HG03095 (cell line): ENCODE measurements around the gene NPLOC4.
"Not testable (repeated sequence)": the region's sequence is repeated elsewhere in the genome, so short reads cannot be mapped to it uniquely, and the experiment has no call there.

Source experiments
- ATAC-seq: cut with Tn5 transposase; IDR thresholded peaks from one replicate; pipeline ENCODE4 v1.9.1; 2021; ENCODE audit warnings: moderate library complexity; ENCODE audit not compliant: unreplicated experiment

The NPLOC4 gene

DNA sequence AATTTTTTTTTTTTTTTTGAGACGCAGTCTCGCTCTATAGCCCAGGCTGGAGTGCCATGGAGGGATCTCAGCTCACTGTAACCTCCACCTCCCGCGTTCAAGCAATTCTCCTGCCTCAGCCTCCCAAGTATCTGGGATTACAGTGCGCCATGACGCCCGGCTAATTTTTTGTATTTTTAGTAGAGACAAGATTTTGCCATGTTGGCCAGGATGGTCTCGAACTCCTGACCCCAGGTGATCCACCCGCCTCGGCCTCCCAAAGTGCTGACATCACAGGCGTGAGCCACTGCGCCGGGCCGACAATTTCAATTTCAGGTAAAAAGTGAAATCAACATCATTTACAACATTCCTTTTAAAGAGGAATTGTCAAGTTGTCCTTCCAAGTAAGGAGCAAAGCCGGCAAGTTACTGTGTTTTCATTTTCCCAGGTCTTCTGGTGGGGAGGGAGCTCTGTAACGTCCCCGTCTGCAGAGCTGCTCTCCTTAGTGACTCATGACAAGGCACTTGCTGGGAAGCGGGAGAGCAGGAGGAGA lies 873 bp downstream of the NPLOC4 start:
- ATAC-seq = peak; percentile 12

DNA sequence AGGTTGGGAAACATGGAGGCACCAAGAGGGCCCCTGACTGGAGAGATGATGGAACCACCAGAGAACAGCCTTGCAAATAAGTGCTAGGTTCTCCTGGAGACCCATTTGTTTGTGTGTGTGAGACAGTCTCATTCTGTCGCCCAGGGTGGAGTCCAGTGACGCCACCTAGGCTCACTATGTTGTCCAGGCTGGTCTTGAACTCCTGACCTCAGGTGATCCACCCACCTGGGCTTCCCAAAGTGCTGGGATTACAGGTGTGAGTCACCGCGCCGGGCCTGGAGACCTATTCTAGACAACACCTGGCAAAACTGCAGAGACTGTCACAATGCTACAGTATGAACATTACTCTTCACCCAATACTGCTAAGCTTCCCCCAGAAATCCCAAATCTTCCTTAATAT lies 1.5 kb downstream of the NPLOC4 start:
- no peak for ATAC-seq

DNA sequence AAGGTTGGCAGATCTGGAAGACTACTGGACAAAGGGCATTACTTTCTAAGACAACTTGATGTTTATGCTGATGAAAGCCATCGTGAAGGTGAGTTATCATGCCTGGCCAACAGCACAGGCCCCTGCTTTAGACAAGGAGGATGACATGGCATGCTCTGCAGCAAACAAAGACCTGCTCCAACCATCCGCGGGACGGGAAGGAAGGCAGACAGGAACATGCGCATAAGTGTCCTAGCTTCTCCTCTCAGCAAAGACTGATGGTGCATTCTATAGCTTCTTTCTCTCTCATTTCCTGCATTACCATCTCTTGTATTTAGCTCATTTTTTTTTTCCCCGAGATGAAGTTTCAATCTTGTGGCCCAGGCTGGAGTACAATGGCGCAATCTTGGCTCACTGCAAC lies 5.4 kb downstream of the NPLOC4 start:
- no peak for ATAC-seq

DNA sequence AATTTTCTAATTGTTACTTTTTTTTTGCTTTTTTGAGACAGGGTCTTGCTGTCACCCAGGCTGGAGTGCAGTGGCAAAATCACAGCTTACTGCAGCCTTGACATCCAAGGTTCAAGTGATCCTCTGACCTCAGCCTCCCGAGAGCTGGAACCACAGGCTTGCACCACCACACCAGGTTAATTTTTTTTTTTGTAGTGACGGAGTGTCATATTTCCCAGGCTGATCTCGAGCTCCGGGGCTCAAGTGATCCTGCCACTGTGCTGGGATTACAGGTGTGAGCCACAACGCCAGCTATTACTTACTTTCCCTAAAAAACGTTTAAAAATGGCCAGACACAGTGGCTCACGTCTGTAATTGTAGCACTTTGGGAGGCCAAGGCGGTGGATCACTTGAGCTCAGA lies 6.6 kb downstream of the NPLOC4 start:
- no peak for ATAC-seq

DNA sequence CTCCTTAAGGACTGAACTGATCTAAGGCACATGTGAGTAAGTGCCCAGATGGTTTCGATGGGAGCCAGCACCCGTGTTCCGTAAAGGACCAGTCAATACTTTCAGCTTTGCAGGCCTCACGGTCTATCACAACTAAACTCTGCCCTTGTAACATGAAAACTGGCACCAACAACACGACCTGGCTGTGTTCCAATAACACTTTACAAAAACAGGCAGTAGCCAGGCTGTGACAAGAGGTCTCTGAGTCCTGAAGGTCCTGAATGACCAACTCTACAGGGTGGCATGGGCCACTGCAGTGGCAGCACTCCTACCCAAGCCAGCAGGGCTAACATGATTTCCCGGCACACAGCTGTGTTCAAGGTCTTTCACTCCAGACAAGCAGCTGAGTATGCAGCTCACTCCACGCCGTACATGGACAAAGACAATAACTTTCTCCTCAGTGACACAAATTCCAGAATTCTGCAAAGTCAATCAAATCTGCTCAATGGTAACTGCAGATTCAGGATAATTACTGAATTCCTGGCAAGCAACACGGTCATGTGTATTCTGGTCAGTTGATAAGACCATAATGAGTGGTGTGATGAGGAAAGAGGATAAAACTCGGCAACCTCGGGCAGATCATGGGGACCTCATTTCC lies 15.3 kb downstream of the NPLOC4 start:
- ATAC-seq = no peak

DNA sequence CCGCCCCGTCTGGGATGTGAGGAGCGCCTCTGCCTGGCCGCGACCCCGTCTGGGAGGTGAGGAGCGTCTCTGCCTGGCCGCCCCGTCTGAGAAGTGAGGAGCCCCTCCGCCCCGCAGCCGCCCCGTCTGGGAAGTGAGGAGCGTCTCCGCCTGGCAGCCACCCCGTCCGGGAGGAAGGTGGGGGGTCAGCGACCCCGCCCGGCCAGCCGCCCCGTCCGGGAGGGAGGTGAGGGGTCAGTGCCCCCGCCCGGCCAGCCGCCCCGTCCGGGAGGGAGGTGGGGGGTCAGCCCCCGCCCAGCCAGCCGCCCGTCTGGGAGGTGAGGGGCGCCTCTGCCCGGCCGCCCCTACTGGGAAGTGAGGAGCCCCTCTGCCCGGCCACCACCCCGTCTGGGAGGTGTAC lies 18.6 kb downstream of the NPLOC4 start:
- ATAC-seq = not testable (repeated sequence)

DNA sequence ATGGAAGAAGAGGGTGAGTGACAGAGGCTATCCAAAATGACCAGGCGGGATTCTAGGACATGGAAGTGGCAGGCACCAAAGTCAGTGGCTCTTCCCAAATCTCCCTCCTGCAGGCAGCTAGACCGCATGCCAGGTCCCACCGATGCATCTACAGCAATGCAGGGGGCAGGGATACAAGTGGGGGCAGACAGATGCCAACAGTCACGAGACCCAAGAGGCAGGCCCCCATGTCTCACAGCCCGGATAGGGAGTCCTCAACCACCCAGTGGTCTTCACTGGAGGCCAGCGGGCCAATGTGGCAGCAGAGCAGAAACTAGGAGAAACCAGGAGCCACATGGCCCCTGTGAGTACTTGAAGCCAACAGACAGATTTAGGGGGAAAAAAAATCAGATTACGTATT lies 20.0 kb downstream of the NPLOC4 start:
- ATAC-seq = no peak

DNA sequence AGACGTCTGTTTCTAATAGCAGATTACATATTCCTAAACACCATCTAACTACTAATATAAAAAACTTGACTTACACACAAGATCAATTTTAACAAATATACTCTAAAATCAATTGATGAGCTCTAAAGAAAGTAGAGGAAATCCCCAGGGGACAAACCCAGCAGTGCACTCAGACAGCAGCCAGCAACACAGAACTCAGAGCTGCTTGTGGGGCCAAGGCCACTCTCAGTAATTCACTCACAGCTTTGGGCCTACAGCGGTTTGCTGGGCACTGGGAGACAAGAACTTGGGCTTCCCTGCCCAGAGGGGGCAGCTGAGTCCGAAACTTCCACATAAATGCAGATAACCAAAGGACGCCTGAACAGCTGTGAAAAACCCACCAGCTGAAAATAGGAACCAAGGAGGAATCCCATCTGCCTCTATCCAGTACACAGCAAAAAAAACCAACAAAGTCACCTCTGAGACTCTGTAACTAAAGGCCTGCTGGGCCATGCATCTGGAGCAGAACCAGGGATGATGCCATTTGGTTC lies 21.4 kb downstream of the NPLOC4 start:
- no peak for ATAC-seq

DNA sequence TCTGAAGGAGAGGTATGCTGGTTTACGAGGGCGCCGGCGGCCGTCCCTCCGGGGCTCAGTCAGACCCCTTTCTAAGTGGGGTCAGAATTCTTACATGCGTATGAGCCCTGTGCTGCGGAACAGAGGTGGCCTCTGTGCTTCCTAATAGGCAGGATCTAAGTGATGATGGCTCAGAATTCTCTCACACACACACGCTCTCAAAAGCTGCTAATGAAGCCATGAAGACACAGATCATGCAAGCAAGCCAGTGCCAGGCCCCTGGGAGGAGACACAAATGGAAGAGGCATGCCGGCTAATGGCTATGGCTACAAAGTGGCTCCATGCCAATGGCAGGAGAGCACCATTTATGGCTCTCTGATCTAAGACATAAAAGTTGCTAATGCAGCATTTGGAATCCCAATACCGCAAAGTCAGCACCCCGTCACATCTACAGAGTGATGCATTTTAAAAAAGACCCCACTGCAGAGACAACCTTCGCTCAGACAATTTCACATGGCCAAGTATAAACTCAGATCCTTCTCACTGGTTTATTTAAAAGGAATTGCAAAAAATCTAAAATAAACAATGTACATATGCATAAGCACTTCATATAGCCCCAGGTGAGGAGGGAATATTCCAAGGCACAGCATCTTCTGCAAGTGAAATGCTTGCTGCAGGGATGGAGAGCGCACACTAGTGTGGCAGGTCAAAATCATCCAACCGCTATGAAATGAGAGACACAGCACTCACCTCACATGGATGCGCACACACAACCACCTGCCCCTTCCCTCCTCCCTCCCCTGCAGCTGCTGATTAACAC lies 24.5 kb downstream of the NPLOC4 start:
- ATAC-seq = no peak

DNA sequence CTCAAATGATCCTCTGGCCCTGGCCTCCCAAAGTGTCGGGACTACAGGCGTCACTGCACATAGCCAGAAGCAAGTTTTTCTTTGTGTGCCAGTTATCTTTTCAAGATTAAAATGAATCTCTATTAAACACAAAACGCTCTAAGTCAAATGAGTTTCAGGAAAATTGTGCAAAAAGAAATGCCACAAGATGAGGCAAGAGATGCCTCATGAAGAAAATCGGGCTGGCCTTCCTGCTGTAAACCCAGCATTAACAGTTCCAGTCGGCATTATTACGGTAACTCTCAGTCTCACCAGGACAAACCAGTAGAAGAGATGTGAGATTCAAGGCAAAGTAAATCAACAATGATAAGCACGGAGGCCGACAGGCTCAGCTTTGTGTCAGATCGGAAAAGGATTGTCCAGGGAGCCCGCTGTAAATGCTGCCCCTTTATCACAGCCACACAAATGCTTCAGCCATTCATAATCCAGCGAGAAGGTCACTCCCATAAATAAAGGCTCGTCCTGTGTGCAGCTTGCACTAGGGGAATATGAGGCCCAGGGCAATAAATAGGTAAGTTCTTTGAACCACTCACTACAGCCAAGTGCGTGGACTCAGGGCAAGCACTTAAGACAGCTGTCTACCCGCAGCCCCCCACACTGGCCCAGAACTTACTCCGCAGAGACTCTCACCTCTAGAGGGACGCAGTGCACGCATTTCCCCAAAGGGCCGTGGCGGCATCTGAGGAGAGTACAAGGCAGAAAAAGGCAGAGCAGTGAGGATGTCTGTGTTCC lies 27.2 kb downstream of the NPLOC4 start:
- ATAC-seq = no peak

DNA sequence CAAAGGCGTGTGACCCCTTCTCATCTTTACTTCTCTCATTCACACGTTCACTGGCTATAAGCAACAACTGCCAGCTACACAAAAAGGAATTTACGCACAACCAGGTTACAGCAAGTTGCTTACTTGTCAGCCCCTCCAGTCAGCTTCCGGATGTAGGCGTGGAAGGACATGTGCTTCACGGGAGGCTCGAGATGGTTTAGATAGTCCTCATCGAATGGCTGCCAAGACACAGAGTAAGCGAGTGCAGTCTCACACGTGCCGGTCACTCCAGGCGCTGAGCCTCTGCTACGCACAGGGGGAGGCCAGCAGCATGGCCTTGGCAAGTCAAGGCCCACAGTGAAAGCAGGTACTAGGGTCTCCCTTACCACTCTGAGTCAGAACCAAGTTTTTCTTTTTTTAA lies 28.3 kb downstream of the NPLOC4 start:
- ATAC-seq = no peak

DNA sequence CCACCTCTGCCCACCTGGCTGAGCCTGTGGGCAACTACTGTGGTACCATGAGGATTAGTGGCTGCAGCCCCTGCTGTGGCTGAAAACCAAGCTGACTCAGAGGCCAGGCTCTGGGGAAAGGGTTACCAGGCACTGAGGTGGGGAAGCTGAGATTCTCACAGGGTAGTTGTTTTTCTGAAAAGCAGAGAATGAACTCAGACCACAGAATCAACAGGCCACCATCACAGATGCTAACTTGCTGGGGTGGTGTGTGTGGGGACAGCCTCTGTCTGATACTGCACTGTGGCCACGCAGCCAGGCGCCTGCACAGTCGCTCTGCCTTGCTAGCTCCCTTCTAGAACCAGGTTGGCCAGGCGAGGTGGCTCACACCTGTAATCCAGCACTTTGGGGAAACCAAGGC lies 28.8 kb downstream of the NPLOC4 start:
- ATAC-seq = no peak

DNA sequence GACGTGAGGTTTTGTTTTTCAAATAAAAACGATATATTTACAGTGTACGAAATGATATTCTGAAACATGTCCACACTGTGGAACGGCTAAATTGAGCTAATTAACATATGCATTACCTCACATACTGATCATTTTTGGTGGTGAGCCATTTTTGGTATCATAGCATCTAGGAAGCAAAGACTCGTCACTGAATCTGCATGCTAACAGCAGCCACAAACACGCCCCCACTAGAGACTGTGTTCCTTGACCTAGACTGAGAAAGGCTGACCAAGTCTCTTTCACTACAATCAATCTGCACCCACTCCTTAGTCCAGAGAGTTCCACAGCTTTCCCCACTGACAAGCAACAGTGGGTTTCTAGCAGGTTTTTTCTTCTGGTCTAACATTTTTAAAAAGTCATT lies 29.5 kb downstream of the NPLOC4 start:
- no peak for ATAC-seq

DNA sequence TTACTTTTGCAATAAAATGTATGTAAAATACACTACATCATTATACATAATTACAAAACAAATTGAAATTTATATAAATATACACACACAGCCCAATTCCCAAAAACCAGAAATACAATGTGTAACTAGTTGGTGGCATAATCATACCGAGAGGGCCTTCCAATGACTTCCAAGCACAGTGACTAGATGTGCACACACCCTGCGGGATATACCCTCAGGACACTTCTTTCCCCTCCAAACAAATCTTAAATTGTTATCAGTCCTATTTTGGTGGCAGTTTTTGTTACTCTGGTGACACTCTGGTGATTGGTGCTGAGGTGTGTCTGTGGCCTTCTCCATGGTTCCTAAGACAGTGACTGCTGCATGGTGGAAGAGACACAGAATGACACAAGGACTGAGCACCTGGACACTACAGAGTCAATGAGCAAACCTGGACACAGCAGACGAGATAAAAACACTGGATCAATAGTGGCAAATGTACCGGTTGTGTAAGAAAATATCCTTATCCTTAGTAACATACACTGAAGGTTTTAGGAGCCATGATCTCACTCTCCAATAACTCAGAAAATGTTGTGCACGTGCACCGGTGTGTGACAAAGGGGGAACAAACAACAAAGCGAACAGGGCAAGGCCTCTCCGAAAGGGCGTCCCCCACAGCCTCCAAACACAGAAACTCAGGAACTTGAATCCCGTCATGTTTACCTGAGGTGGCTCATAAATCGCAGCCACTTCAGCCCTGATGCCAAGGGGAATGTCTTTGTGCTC lies 32.9 kb downstream of the NPLOC4 start:
- ATAC-seq = no peak

DNA sequence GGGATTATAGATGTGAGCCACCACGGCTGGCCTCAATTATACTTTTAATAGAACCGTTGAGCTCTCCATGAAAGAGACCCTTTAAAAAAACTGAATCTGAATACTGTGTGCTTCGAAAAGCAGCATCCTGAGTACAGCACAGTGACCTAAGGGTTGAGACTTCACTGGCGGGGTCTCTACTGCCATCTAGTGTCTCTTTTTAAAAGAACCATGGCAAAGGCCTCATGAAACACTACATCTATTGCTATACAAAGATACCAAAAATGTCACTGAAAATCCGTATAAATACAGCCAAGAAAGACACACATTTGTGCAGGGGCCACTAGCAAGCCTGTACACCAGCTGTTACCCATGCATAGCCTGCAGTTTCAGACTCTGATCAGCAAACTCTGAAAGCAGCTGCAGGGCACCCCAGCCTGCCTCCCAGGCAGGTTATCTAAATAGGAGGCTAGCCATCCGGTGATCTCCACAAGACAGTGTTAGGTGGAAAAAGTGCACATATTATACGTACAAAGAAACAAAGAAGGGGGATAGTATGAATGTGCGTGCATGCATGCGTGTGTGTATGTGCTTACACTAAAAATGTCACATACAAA lies 35.3 kb downstream of the NPLOC4 start:
- no peak for ATAC-seq

DNA sequence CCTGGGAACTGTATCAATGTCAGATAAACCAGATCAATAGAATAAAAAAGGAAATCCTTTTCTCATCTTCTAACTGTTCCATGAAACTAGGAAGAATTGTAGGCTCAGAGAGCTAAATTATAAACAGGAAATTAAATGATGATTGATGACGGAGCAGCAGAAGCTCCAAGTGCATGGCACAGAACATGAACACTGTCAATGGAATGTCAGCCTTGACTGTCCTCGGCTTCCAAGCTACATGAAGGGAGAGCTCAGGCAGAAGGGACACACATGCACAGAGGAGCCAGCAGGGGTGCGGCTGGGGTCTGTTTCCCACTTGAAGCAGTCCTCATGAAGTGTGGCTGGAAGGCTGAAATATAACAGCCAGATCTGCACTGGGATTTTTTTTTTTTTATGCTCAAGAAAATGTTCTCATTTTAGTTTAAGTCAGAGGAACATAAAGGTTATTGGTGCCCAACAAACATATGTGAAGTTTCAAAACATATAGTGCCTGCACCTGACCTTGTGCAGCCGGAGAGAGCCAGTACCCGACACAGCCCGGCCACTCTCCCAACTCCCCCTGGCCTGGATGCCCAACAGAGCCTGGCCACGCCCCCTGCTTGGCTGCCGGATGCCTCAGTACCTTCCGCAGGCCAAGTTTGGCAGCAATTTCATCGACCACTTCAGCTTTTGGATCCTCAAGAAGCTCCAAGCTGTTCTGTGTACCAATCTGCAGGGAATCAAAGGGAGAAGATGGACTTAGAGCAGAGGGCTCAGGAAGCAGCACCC lies 37.0 kb downstream of the NPLOC4 start:
- no peak for ATAC-seq

DNA sequence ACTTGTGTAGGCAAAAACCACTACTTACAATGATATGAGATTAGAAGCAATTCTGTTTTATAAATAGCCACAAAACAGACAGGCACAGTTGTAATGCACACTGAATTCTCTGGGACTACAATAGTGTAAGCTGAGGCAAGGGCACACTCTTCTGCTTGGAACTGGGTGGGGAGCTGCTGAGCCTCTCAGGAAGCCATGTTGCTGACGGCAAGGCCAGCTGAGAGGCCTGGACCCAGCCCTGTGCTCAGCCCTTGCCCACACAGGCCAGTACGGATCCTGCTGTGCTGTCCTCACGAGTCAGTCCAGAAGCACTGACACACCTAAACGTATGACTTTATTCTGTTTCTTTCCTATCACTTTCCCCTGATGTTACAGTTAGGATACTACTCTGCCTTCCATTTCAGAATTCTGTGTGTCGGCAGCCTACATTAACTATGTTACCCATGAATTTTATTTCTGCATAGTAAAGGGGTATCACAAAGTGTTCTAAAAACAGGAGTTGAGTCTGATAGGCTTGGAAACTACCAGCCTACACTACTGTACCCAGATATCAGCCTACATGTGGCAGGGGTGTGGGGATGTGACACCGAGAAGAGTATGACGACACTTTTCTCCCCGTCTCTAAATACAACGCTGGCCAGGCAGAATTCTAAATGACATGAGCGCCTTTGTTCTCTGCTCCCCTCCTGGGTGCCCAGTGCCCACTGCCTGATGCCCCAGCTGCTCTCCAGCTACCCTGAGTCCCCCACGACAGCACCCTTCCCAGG lies 43.6 kb downstream of the NPLOC4 start:
- no peak for ATAC-seq

DNA sequence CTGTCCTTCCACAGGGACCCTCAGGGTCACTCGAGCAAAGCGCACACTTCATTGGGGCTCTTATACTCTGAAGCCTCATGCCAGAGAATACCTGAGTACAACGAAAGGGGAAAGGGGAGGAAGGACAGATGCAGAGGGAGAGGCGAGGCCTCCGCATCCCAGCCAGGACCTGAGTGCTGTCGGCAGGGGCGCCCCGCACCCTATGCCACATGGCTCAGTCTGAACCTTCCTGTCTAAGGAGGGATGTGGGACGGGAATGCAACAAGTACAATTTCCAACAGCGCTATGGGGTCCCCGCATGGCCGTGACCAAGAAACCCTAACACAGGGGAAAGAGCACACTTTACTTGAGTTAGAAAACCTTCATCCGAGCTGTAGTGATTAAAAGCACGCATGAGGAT lies 44.9 kb downstream of the NPLOC4 start:
- no peak for ATAC-seq

DNA sequence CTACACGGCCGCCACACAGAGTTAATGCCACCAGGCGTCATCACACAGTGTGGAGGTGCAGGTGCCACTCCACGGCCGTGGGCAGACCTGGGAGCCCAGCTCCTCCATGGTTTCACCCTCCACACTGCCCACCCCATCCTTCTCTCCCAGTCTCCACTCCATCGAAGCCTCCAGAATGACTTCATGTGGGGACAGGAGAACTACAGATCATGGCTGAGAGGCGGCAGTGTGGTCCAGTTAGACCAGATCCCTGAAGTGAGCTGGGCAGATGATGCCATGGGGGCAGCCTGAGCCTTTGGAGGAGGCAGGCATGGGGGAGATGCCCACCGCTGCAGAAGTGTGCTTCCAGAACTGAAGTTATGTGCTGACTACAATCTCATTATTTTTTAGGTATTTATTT lies 46.8 kb downstream of the NPLOC4 start:
- no peak for ATAC-seq
